Psoas muscle (tissue), 8 donors: ENCODE results near the gene SPACA4. TPM values are rescaled to one million over a fixed set of nuclear protein-coding genes. Genes with fewer than 3 reads are reported as not detected.

Source experiments
- ATAC-seq, 4 donors: fragments of 200-7000 bp; cut with Tn5 transposase; one replicate each; pipeline ENCODE4 v1.9.1; 2020; ENCODE audit warnings: moderate library complexity in 3 of 4, mild to moderate bottlenecking in 2 of 4
- DNase-seq, 2 donors: peaks; one replicate each; pipeline ENCODE4 v3.0.0-alpha.2; 2020
- H3K27ac ChIP-seq: fragments of 200-600 bp; one replicate; pipeline ENCODE4 v1.8.0; 2022
- H3K27me3 ChIP-seq, 3 donors: fragments of 200-600 bp in 1 of 3; one replicate each; pipeline versions ENCODE4 v1.6.1 to v1.8.0; 2013 to 2022; ENCODE audit warnings: low read length in 2 of 3, mild to moderate bottlenecking in 2 of 3, moderate library complexity in 1 of 3; ENCODE audit not compliant: insufficient read depth in 3 of 3
- H3K36me3 ChIP-seq, 2 donors: fragments of 200-600 bp in 1 of 2; one replicate each; pipeline versions ENCODE4 v1.6.1 to v1.8.0; 2013 to 2022; ENCODE audit warnings: low read depth in 1 of 2, mild to moderate bottlenecking in 1 of 2, moderate library complexity in 1 of 2; ENCODE audit not compliant: insufficient read depth in 1 of 2
- H3K4me1 ChIP-seq: fragments of 200-600 bp; one replicate; pipeline ENCODE4 v1.8.0; 2022
- H3K4me3 ChIP-seq: fragments of 200-600 bp; one replicate; pipeline ENCODE4 v1.8.0; 2022; ENCODE audit warnings: mild to moderate bottlenecking
- H3K9me3 ChIP-seq: fragments of 200-600 bp; one replicate; pipeline ENCODE4 v1.8.0; 2022
- WGBS, 3 donors: extraction: QIAGEN DNeasy Blood & Tissue Kit; methylation state at CpG; one replicate each; pipeline versions ENCODE4 v1.1.6 to v1.1.7; 2013; 5-methylcytosine and 5-hydroxymethylcytosine counted together
- intact Hi-C, 2 donors: fragments of 100-400 bp; cut with DNase I; formaldehyde crosslinking; loops; one replicate each; pipeline versions ENCODE4 v1.11.0 to v1.14.2; 2022
- polyA plus RNA-seq, 3 donors: library from polyadenylated mRNA; stranded (reverse); fragments of 200-250 nt; gene quantifications; one replicate each; pipeline ENCODE4 v1.2.3, GENCODE V29; 2013
- total RNA-seq, 4 donors: library from RNA; stranded (reverse); fragmentation: NEBNext Ultra II Directional in 2 of 4; extraction: Animal tissue kit (Norgen Biotek cat#: 25700) in 2 of 4; gene quantifications; one replicate each; pipeline versions ENCODE4 v1.2.1 to v1.2.4, GENCODE V29; 2021 to 2023
- TF ChIP-seq, protein P1 (sequence below): fragments of 200-600 bp; IDR thresholded peaks from one replicate; pipeline ENCODE4 v1.8.0; 2022; ENCODE audit warnings: antibody characterized with exemption
- donor health status: healthy with polysubstance abuse.
- donor health status: DM: no; HTN: no; CAD: no; lungs with moderate emphysema.
- donor health status: Bipolar disorder and iron deficiency.
- donor health status: healthy.
- donor health status: DM: yes; HTN: yes; CAD: no.
- donor health status: DM: no; HTN: no; CAD: no.
- donor health status: DM: no; HTN: no; CAD: no.
- donor health status: DM: yes; HTN: yes; CAD: no.

SPACA4 gene
- total and polyA plus RNA-seq, 7 donors: not detected

DNA sequence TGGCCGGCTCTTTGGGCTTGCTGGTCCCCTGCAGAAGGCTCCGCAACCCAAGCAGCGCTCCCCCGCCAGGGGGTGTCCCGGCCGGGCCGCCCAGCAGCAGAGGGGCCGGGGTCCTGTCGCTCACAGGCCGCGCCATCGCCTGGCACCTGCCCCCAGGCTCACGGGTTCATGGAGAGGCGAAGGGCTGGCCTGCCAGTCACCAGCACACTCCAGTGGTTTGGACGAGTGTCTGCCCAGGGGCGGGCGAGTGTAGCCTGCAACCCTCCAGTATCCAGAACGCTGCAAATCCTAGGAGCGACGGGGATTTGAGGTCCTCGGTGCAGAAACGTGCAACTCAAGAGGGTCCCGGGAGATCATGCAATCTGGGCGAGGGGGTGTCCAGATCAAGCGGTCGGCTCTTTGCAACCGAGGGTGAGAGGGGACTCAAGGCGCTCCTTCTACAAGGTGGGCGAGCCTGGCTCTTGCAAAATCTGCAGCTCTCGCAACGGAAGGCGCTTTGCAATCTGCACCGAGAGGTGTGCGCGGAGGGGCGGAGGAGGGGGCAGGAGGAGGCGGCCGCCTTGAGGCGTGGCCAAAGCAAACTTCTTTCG lies 30.4 kb downstream of the SPACA4 start, which contains the start of gene DBP:
Gene DBP, minus strand, starts transcription at position 521 of the 590 bp plus-strand sequence. Its CDS starts 385 bp downstream, at position 136.
- no peaks in the 10 kb centered on the region for H3K36me3 ChIP-seq
- H3K9me3 ChIP-seq: no peaks in the 10 kb centered on the region
- no peaks in the 10 kb centered on the region for H3K27me3 ChIP-seq
- H3K4me3 ChIP-seq: peak within 1 kb of the TSS; percentile 87
- H3K27ac ChIP-seq: peak within 1 kb of the TSS; percentile 97
- TF ChIP-seq, protein P1, sequence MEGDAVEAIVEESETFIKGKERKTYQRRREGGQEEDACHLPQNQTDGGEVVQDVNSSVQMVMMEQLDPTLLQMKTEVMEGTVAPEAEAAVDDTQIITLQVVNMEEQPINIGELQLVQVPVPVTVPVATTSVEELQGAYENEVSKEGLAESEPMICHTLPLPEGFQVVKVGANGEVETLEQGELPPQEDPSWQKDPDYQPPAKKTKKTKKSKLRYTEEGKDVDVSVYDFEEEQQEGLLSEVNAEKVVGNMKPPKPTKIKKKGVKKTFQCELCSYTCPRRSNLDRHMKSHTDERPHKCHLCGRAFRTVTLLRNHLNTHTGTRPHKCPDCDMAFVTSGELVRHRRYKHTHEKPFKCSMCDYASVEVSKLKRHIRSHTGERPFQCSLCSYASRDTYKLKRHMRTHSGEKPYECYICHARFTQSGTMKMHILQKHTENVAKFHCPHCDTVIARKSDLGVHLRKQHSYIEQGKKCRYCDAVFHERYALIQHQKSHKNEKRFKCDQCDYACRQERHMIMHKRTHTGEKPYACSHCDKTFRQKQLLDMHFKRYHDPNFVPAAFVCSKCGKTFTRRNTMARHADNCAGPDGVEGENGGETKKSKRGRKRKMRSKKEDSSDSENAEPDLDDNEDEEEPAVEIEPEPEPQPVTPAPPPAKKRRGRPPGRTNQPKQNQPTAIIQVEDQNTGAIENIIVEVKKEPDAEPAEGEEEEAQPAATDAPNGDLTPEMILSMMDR: no peak
- WGBS, 3 donors: 0 to 1% (median 0%) methylated on average over 36 to 40 of the region's 40 CpGs
- intact Hi-C loops: loop anchor here in 1 of 2 donors (10.0 kb wide), 1 partner anchor 328 kb away; the partner anchor contains the start of gene FTL
- peaks cover 37% of the 10 kb centered on the region for H3K4me1 ChIP-seq
- ATAC-seq: peak; percentile 8 to 36 (median 18)
- DNase-seq: peak in 1 of 2 donors; percentile 83

DNA sequence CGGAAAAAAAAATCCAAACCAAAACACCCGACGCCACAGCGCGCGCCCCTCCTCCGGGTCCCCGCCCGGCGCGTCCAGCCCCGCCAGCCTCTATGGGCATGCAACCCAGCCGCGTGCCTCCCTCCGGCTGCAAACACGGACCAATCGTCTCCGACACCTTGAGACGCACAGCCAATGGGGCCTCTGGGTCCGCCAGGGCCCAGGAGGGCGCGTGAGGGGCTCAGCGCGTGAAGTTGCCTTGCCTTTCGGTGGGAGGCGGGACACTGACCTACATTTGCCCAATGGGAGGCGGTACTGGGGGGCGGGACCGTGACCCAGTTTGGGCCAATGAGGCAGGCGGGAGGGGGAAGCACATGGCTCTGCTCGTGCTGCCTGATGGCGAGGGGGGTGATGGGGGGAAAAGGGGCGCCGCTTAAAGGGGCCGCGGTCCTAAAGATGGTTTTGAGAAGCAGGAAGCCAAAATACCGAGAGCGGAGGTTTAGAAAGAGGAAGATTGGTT lies 31.0 kb downstream of the SPACA4 start:
- intact Hi-C loops: loop anchor here in 1 of 2 donors (10.0 kb wide), 1 partner anchor 327 kb away; the partner anchor contains the start of gene FTL

DNA sequence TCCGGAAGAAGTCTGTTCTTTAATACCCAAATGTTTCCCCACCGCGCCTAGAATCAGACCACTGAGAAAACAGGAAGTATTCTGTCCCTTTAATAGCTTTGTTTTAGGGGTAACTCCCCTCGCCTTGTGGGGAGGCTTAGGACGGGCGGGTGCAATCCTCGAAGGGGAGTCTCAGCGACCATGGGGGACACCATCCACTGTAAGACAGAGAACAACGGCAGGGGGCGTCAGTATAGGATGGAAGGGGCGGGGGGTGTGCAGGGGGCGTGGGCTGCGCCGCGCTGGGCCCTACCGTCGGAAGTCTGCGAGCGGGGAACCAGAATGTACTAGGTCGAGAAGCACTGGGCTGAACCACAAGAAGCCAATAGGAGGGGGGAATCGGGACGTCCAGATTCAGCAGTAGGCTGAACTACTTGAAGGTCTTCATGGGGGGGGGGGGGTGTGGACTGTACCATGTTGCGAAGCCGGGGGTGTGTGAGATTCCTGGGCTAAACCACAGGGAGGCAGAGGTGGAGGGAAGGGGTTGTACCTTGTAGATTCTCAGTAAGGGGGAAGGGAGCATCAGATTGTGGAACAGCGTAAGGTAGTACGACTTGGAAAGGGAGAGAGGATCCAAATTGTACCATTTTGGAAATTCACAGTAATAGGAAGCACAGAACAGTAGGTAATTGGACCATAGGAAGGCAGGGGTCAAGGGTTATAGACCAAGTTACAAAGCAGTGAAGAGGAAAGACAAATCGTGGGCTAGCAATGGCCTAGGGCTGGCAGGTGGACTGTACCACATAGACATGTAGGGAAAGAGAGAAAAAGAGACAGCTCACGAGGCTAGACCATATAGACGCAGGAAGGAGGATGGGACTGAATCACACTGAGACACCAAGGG lies 31.6 kb downstream of the SPACA4 start:
- WGBS, 3 donors: 9% methylated on average over 28 to 29 of the region's 29 CpGs
- TF ChIP-seq, protein P1: no peak
- ATAC-seq (peak; percentile 40 to 60 (median 52)), DNase-seq (peak; percentile 81 to 91)
- Histone ChIP-seq H3K4me1 (peaks cover 25% of the 10 kb centered on the region), H3K36me3 (no peaks in the 10 kb centered on the region), H3K4me3 (peak overlapping the region; percentile 87), H3K9me3 (no peaks in the 10 kb centered on the region), H3K27ac (peak overlapping the region; percentile 97), H3K27me3 (no peaks in the 10 kb centered on the region)
- intact Hi-C loops: loop anchor here (2.0 to 10.0 kb wide), 2 partner anchors 81 to 327 kb away; partner anchors contain the start of genes FTL (in 1 of the 2) and MAMSTR (in 1 of the 2)

More for the DNA sequence above, 31.0 kb downstream of the SPACA4 start:
- H3K4me1 ChIP-seq: peaks cover 32% of the 10 kb centered on the region
- ATAC-seq (peak; percentile 75 to 80 (median 76)), DNase-seq (peak; percentile 99 to 100)
- TF ChIP-seq, protein P1: no peak
- H3K36me3 ChIP-seq: no peaks in the 10 kb centered on the region
- no peaks in the 10 kb centered on the region for H3K9me3 ChIP-seq
- WGBS, 3 donors: 0 to 1% (median 0%) methylated on average over 38 of the region's 38 CpGs
- H3K4me3 ChIP-seq: peak overlapping the region; percentile 87
- peak overlapping the region; percentile 97 for H3K27ac ChIP-seq
- H3K27me3 ChIP-seq: no peaks in the 10 kb centered on the region

DNA sequence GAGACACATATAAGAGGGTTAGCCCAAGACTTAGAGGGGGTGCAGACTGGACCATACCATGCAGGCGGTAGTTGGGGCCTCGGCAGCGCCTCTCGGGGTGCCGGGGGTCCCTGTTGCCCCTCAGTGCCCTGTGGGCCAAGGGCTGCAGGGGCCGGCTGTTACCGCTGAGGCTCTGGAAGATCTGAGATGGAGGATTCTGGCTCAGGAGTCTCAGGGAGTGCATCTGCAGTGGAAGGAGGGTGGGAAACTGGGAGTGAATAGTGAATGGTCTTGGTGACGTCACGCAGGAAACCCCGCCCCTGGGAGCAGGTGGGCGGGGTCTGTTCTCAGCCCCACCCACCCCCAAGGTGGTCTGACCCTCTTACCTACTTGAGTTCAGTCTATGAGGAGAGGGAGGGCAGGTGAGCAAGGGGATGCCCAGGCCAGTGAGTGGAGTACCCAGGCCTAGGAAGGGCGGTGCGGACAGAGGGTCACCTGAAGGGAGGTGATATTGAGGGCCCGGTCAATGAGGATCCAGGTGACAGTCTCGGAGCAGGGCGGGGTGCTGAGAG lies 32.4 kb downstream of the SPACA4 start:
- peak in 1 of 2 donors; percentile 58 for DNase-seq
- H3K9me3 ChIP-seq: no peaks in the 10 kb centered on the region
- WGBS, 3 donors: 78 to 84% (median 79%) methylated on average over 16 of the region's 16 CpGs
- H3K4me3 ChIP-seq: peak overlapping the region; percentile 87
- H3K27ac ChIP-seq: peak overlapping the region; percentile 97
- ATAC-seq: no peak
- intact Hi-C loops: loop anchor here (2.0 to 10.0 kb wide), 2 partner anchors 80 to 326 kb away; partner anchors contain the start of genes FTL (in 1 of the 2) and MAMSTR (in 1 of the 2)
- TF ChIP-seq, protein P1: no peak
- H3K27me3 ChIP-seq: no peaks in the 10 kb centered on the region
- H3K36me3 ChIP-seq: no peaks in the 10 kb centered on the region
- H3K4me1 ChIP-seq: peaks cover 18% of the 10 kb centered on the region
